ENCODE data around the gene PRLR. TPM values are rescaled to one million over a fixed set of nuclear protein-coding genes. Genes with fewer than 3 reads are reported as not detected.

The PRLR gene
- total and polyA plus RNA-seq, 10 of the 15 experiments (the other 5 are each of a cell fraction or from before 2014, with no cell fraction given) = 0.03 to 8.1 (median 0.20) TPM

DNA sequence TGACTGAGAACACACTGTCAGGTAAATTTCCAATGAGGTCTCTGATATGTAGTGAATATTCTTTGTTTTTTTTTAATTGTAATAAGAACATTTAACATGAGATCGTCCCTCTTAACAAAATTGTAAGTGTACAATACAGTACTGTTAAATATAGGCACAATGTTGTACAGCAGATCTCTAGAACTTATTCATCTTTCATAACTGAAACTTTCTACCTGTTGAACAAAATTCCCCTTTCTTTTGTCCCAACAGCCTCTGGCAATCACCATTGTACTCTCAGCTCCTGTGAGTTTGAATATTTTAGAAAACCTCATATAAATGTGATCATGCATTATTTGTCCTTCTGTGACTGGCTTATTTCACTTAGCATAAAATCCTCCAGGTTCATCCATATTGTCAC is 10.6 kb upstream of the PRLR start:
- Histone ChIP-seq H3K36me3 (ENCODE audit: control insufficient read depth in 2 of 2, insufficient read depth in 2 of 2, low read length in 1 of 2) (no peaks in the 10 kb centered on the region), H2AFZ (ENCODE audit: control insufficient read depth, low read depth, low read length) (no peak overlapping the region), H3K4me1 (ENCODE audit: control insufficient read depth, insufficient read depth, low read length) (no peaks in the 10 kb centered on the region), H4K20me1 (ENCODE audit: control insufficient read depth, insufficient read depth) (no peaks in the 10 kb centered on the region), H3K4me3 (no peak overlapping the region), H3K27me3 (replicated peaks in 1 of 2; ENCODE audit: control insufficient read depth in 2 of 2, insufficient read depth in 2 of 2, low read length in 1 of 2) (no peaks in the 10 kb centered on the region), H3K79me2 (ENCODE audit: control insufficient read depth, insufficient read depth, low read length) (no peaks in the 10 kb centered on the region), H3K4me2 (ENCODE audit: control insufficient read depth, insufficient read depth) (no peak overlapping the region), H3K27ac (ENCODE audit: control insufficient read depth, insufficient read depth) (no peak overlapping the region), H3K9me3 (replicated peaks; ENCODE audit: control insufficient read depth, insufficient read depth, low read length) (no peaks in the 10 kb centered on the region), H3K9ac (ENCODE audit: control insufficient read depth, insufficient read depth, low read length) (no peak overlapping the region)
- 5% methylated on average over 1 of the region's 1 CpG for WGBS (ENCODE audit: insufficient coverage, insufficient replicate concordance, low lambda C conversion rate, missing lambda C conversion rate)
- ChIA-PET POLR2A (interaction anchor here (0.9 to 3.4 kb wide), 4 partner anchors 11 to 61 kb away, joined by 3 to 13 read pairs (median 4); partner anchors contain the start of gene PRLR), RAD21 (ENCODE audit: unreplicated experiment) (interaction anchor here (0.7 to 4.0 kb wide), 5 partner anchors 14 to 195 kb away, joined by 3 to 15 read pairs (median 5); no protein-coding TSS in a partner anchor), CTCF (interaction anchor here (1.3 to 1.4 kb wide), 2 partner anchors 47 to 150 kb away, joined by 3 to 4 read pairs; no protein-coding TSS in a partner anchor), SMC1A (ENCODE audit: uncharacterized antibody, unreplicated experiment) (interaction anchor here (1.2 to 3.4 kb wide), 7 partner anchors 12 to 195 kb away, joined by 4 to 32 read pairs (median 6); partner anchors contain the start of gene PRLR)
- DNase-seq (ENCODE audit: low read depth, low spot score) = no peak
- 0 out of 4 replicates have a peak, but pooled peaks of 1 of the 2 experiments have one; percentile 25 for TF ChIP-seq EP300 (IDR thresholded peaks at IDR 0.05; ENCODE audit: borderline replicate concordance in 1 of 2, control insufficient read depth in 1 of 2, low read depth in 2 of 2, low read length in 2 of 2)
- no peak for TF ChIP-seq BHLHE40 (IDR thresholded peaks at IDR 0.05; ENCODE audit: borderline replicate concordance in 1 of 2, low read depth in 2 of 2, low read length in 1 of 2)
- 0 out of 2 replicates have a peak, but pooled peaks have one; percentile 6 for TF ChIP-seq SMC3 (IDR thresholded peaks at IDR 0.05; ENCODE audit: borderline replicate concordance, low read length)
- in situ Hi-C loops (cut with MboI) (no loop called here), intact Hi-C loops (cut with micrococcal nuclease; ENCODE audit: unreplicated experiment) (no loop called here)
- BruUV-seq (replicated peaks) = no TSS peak
- peak; percentile 47 for FAIRE-seq
- peak; percentile 55 for ATAC-seq

DNA sequence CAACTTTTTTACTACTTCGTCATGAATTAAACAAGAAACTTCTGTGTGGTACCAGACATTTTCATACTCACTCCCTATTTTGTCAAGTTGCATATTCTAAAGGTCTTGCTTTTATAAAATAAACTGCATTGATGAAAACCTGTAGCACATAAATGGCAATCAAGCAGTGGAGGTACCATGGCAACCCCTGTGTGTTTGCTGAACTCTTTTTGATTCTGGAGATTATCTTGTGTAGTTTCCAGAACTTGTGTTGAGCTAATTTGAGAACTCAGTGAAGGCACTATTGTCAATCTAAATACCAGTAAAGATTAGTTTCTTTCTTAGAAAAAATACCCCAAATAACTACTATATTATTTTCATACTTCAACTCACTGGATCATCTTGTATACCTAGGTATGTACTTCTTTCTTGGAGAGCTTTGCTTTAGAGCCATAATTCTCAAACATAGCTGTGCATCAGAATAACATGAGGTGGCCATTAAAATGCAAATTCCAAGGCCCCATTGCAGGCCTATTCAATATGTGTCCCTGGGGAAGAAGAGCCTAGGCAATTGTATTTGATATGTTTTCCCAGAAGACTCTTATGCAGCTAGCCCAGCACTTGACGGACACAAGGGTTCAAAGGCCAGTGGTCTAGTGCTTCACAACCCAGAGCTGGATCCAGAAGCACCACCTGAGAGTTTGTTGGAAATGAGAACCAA is 9.8 kb upstream of the PRLR start:
- TF ChIP-seq RB1 (IDR thresholded peaks at IDR 0.05; ENCODE audit: borderline replicate concordance) (no peak), MEF2B (IDR thresholded peaks at IDR 0.05; ENCODE audit: partially characterized antibody, poor library complexity, severe bottlenecking) (peak; percentile 23)
- FAIRE-seq (no peak), ATAC-seq (peak; percentile 8; the same call in 1 of the 3 replicates), DNase-seq (ENCODE audit: low read depth, low spot score) (no peak)
- POLR2A ChIA-PET = interaction anchor here (1.4 to 3.4 kb wide), 3 partner anchors 10 to 62 kb away, joined by 3 to 13 read pairs (median 6); partner anchors contain the start of gene PRLR
- Histone ChIP-seq H2AFZ (ENCODE audit: control insufficient read depth, low read depth, low read length) (no peak overlapping the region), H3K9me3 (replicated peaks; ENCODE audit: control insufficient read depth, insufficient read depth, low read length) (no peaks in the 10 kb centered on the region), H3K79me2 (ENCODE audit: control insufficient read depth, insufficient read depth, low read length) (no peaks in the 10 kb centered on the region), H3K9ac (ENCODE audit: control insufficient read depth, insufficient read depth, low read length) (no peak overlapping the region), H3K4me3 (no peak overlapping the region), H3K27me3 (replicated peaks in 1 of 2; ENCODE audit: control insufficient read depth in 2 of 2, insufficient read depth in 2 of 2, low read length in 1 of 2) (no peaks in the 10 kb centered on the region), H3K4me2 (ENCODE audit: control insufficient read depth, insufficient read depth) (no peak overlapping the region), H3K4me1 (ENCODE audit: control insufficient read depth, insufficient read depth, low read length) (no peaks in the 10 kb centered on the region), H3K36me3 (ENCODE audit: control insufficient read depth in 2 of 2, insufficient read depth in 2 of 2, low read length in 1 of 2) (no peaks in the 10 kb centered on the region), H3K27ac (ENCODE audit: control insufficient read depth, insufficient read depth) (no peak overlapping the region), H4K20me1 (ENCODE audit: control insufficient read depth, insufficient read depth) (no peaks in the 10 kb centered on the region)
- intact Hi-C loops (cut with micrococcal nuclease; ENCODE audit: unreplicated experiment) = no loop called here
- CTCF ChIA-PET = interaction anchor here (0.8 to 1.5 kb wide), 3 partner anchors 10 to 197 kb away, joined by 3 to 5 read pairs (median 4); partner anchors contain the start of gene PRLR
- no TSS peak for BruUV-seq (replicated peaks)
- 0% methylated on average over 2 of the region's 2 CpGs for WGBS (ENCODE audit: insufficient coverage, insufficient replicate concordance, low lambda C conversion rate, missing lambda C conversion rate)
- SMC1A ChIA-PET (ENCODE audit: uncharacterized antibody, unreplicated experiment) = interaction anchor here (0.6 to 3.4 kb wide), 8 partner anchors 8 to 196 kb away, joined by 3 to 32 read pairs (median 5); partner anchors contain the start of gene PRLR
- RAD21 ChIA-PET (ENCODE audit: unreplicated experiment) = interaction anchor here (0.6 to 4.0 kb wide), 8 partner anchors 8 to 196 kb away, joined by 3 to 26 read pairs (median 6); partner anchors contain the start of gene PRLR
- in situ Hi-C loops (cut with MboI) = no loop called here
